Panc1 (cell line): ENCODE results near the gene CTNNBIP1. TPM values are rescaled to one million over a fixed set of nuclear protein-coding genes. Genes with fewer than 3 reads are reported as not detected.

Experiments
- ATAC-seq: fragments of 200-7000 bp; cut with Tn5 transposase; 2 replicates; pipeline ENCODE4 v1.9.1; 2020; ENCODE audit warnings: mild to moderate bottlenecking, moderate library complexity
- BruUV-seq: library from RNA; stranded (reverse); fragments of 400-500 nt; replicated peaks from 2 replicates; lab custom pipeline; 2021; lab: Mats Ljungman, UMichigan
- CTCF ChIA-PET: fragments of 300-600 bp; sonication (Branson Sonifier 250); formaldehyde crosslinking; loops from one replicate; lab custom pipeline; 2022; ENCODE audit warnings: antibody characterized with exemption; lab: Charles Lee
- POLR2A ChIA-PET: fragments of 300-600 bp; sonication (Branson Sonifier 250); formaldehyde crosslinking; loops from one replicate; lab custom pipeline; 2022; ENCODE audit warnings: antibody characterized with exemption; lab: Charles Lee
- DNase-seq: peaks from one replicate; pipeline ENCODE4 v3.0.0-alpha.2; 2010; ENCODE audit warnings: low read depth, low spot score
- H3K27ac ChIP-seq: 2 replicates; pipeline ENCODE4 v1.5.1; 2011; ENCODE audit warnings: mild to moderate bottlenecking, low read length, inconsistent platforms
- H3K27me3 ChIP-seq: fragments of 200-500 bp; sonication (Bioruptor generic); 2 replicates; pipeline ENCODE4 v1.6.0; 2014; ENCODE audit warnings: low read length, inconsistent platforms; ENCODE audit not compliant: control insufficient read depth, insufficient read depth
- H3K36me3 ChIP-seq: fragments of 200-500 bp; sonication (Bioruptor generic); 2 replicates; pipeline ENCODE4 v1.5.1; 2014; ENCODE audit warnings: inconsistent platforms, mild to moderate bottlenecking, low read length, moderate library complexity; ENCODE audit not compliant: control insufficient read depth, insufficient read depth
- H3K4me1 ChIP-seq: 2 replicates; pipeline ENCODE4 v1.5.1; 2011; ENCODE audit warnings: inconsistent platforms, mild to moderate bottlenecking, low read length, moderate library complexity; ENCODE audit not compliant: control insufficient read depth, insufficient read depth
- H3K4me3 ChIP-seq, 2 experiments: 2 replicates each; pipeline ENCODE4 v1.5.1; 2011 to 2012; ENCODE audit warnings: low read depth in 2 of 2, low read length in 2 of 2, mild to moderate bottlenecking in 2 of 2, inconsistent platforms in 1 of 2, moderate library complexity in 1 of 2
- H3K9me3 ChIP-seq: fragments of 200-500 bp; sonication (Bioruptor generic); 2 replicates; pipeline ENCODE4 v1.5.1; 2014; ENCODE audit warnings: low read depth, mild to moderate bottlenecking, inconsistent platforms, low read length, moderate library complexity; ENCODE audit not compliant: control insufficient read depth, insufficient read depth
- POLR2AphosphoS5 ChIP-seq: IDR thresholded peaks from 2 replicates; pipeline ENCODE4 v1.6.1; 2012; ENCODE audit warnings: mild to moderate bottlenecking, low read depth, low read length, moderate library complexity
- SIN3A ChIP-seq: IDR thresholded peaks from 2 replicates; pipeline ENCODE4 v1.6.1; 2012; ENCODE audit warnings: low read depth, mild to moderate bottlenecking, low read length, moderate library complexity, borderline replicate concordance; ENCODE audit not compliant: insufficient read depth
- TCF7L2 ChIP-seq: IDR thresholded peaks from 2 replicates; pipeline ENCODE4 v1.6.1; 2011; ENCODE audit warnings: mild to moderate bottlenecking, low read depth, low read length, inconsistent platforms
- in situ Hi-C: cut with HindIII; loops from 2 replicates; pipeline ENCODE4 v1.10.0; 2016; ENCODE audit warnings: low sequenced_read_pairs, low pct_unique_long_range_greater_than_20kb
- intact Hi-C: fragments of 100-400 bp; cut with micrococcal nuclease; formaldehyde crosslinking; loops from one replicate; pipeline ENCODE4 v1.10.0; 2022; ENCODE audit not compliant: unreplicated experiment
- total RNA-seq: library from RNA; stranded (reverse); gene quantifications from one replicate; pipeline ENCODE4 v1.2.1, GENCODE V29; 2021; ENCODE audit not compliant: unreplicated experiment
- TF ChIP-seq, protein P1 (sequence below), 2 experiments: IDR thresholded peaks; 2 replicates each; pipeline ENCODE4 v1.6.1; 2011 to 2012; ENCODE audit warnings: low read depth in 2 of 2, control low read depth in 1 of 2, low read length in 1 of 2, mild to moderate bottlenecking in 1 of 2, moderate library complexity in 1 of 2; ENCODE audit not compliant: insufficient read depth in 1 of 2
- TF ChIP-seq, protein P2 (sequence below): fragments of 450-650 bp; IDR thresholded peaks from 2 replicates; pipeline ENCODE4 v1.5.1; 2017; ENCODE audit warnings: mild to moderate bottlenecking

Gene CTNNBIP1
- total RNA-seq, 1 experiment from 2014 or later: 36.9 TPM

- H3K27ac ChIP-seq: no peak overlapping the region
- CTCF ChIA-PET: interaction anchor here (0.7 kb wide), 1 partner anchor 100 kb away, joined by 9 read pairs; no protein-coding TSS in a partner anchor
- ATAC-seq (no peak), DNase-seq (no peak)
- POLR2A ChIA-PET: no interaction called here
- intact Hi-C loops (no loop called here), in situ Hi-C loops (no loop called here)
- H3K27me3 ChIP-seq: no peaks in the 10 kb centered on the region
- H3K9me3 ChIP-seq: no peaks in the 10 kb centered on the region
- peaks cover 3% of the 10 kb centered on the region; the same call in 1 of the 2 replicates for H3K4me1 ChIP-seq
- no peak for TF ChIP-seq POLR2AphosphoS5
- TF ChIP-seq SIN3A: no peak
- TF ChIP-seq, protein P1, sequence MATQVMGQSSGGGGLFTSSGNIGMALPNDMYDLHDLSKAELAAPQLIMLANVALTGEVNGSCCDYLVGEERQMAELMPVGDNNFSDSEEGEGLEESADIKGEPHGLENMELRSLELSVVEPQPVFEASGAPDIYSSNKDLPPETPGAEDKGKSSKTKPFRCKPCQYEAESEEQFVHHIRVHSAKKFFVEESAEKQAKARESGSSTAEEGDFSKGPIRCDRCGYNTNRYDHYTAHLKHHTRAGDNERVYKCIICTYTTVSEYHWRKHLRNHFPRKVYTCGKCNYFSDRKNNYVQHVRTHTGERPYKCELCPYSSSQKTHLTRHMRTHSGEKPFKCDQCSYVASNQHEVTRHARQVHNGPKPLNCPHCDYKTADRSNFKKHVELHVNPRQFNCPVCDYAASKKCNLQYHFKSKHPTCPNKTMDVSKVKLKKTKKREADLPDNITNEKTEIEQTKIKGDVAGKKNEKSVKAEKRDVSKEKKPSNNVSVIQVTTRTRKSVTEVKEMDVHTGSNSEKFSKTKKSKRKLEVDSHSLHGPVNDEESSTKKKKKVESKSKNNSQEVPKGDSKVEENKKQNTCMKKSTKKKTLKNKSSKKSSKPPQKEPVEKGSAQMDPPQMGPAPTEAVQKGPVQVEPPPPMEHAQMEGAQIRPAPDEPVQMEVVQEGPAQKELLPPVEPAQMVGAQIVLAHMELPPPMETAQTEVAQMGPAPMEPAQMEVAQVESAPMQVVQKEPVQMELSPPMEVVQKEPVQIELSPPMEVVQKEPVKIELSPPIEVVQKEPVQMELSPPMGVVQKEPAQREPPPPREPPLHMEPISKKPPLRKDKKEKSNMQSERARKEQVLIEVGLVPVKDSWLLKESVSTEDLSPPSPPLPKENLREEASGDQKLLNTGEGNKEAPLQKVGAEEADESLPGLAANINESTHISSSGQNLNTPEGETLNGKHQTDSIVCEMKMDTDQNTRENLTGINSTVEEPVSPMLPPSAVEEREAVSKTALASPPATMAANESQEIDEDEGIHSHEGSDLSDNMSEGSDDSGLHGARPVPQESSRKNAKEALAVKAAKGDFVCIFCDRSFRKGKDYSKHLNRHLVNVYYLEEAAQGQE (IDR thresholded peaks at IDR 0.05; ENCODE audit: insufficient read depth in 1 of 2, low read depth in 2 of 2, low read length in 1 of 2): no peak
- TF ChIP-seq, protein P2, sequence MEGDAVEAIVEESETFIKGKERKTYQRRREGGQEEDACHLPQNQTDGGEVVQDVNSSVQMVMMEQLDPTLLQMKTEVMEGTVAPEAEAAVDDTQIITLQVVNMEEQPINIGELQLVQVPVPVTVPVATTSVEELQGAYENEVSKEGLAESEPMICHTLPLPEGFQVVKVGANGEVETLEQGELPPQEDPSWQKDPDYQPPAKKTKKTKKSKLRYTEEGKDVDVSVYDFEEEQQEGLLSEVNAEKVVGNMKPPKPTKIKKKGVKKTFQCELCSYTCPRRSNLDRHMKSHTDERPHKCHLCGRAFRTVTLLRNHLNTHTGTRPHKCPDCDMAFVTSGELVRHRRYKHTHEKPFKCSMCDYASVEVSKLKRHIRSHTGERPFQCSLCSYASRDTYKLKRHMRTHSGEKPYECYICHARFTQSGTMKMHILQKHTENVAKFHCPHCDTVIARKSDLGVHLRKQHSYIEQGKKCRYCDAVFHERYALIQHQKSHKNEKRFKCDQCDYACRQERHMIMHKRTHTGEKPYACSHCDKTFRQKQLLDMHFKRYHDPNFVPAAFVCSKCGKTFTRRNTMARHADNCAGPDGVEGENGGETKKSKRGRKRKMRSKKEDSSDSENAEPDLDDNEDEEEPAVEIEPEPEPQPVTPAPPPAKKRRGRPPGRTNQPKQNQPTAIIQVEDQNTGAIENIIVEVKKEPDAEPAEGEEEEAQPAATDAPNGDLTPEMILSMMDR: no peak
- no peak for TF ChIP-seq TCF7L2
- H3K36me3 ChIP-seq: no peaks in the 10 kb centered on the region
- BruUV-seq: no TSS peak
- H3K4me3 ChIP-seq: no peak overlapping the region
These were observed 95.5 kb downstream of the CTNNBIP1 start for GRCh38 chr1:9814619-9815018.

GRCh38 chr1:9811239-9811966, 98.7 kb downstream of the CTNNBIP1 start:
- no peaks in the 10 kb centered on the region for H3K9me3 ChIP-seq
- H3K36me3 ChIP-seq: no peaks in the 10 kb centered on the region
- H3K27ac ChIP-seq: no peak overlapping the region
- H3K4me3 ChIP-seq: no peak overlapping the region
- in situ Hi-C loops: no loop called here
- ATAC-seq: no peak
- intact Hi-C loops: no loop called here
- ChIA-PET POLR2A (no interaction called here), CTCF (no interaction called here)
- H3K27me3 ChIP-seq: no peaks in the 10 kb centered on the region
- TF ChIP-seq POLR2AphosphoS5 (no peak), SIN3A (no peak), TCF7L2 (no peak)
- TF ChIP-seq, protein P2: no peak
- TF ChIP-seq, protein P1 (IDR thresholded peaks at IDR 0.05; ENCODE audit: insufficient read depth in 1 of 2, low read depth in 2 of 2, low read length in 1 of 2): no peak
- peaks cover 3% of the 10 kb centered on the region; the same call in 1 of the 2 replicates for H3K4me1 ChIP-seq
- BruUV-seq: TSS peak; percentile 9
- no peak for DNase-seq
